ENCODE measurements around the gene ZNF423.

Gene ZNF423

GRCh38 chr16:49643429-49644144 lies 212.3 kb downstream of the ZNF423 start:
- Histone ChIP-seq H3K4me2 (ENCODE audit: low read length) (no peak overlapping the region), H3K27ac (no peak overlapping the region), H3K4me3 (ENCODE audit: low read depth, low read length) (no peak overlapping the region), H3K9ac (no peak overlapping the region), H3K9me3 (ENCODE audit: control insufficient read depth, low read length) (no peaks in the 10 kb centered on the region), H3K36me3 (ENCODE audit: control insufficient read depth, insufficient read depth, low read length) (no peaks in the 10 kb centered on the region), H3K79me2 (no peaks in the 10 kb centered on the region), H2AFZ (no peak overlapping the region), H3K27me3 (ENCODE audit: control insufficient read depth, insufficient read depth, low read length) (no peaks in the 10 kb centered on the region), H3K4me1 (peaks cover 5% of the 10 kb centered on the region)
- no peak for TF ChIP-seq CTCF (IDR thresholded peaks at IDR 0.05)

GRCh38 chr16:49641250-49641649 lies 214.7 kb downstream of the ZNF423 start:
- Histone ChIP-seq H3K9ac (no peak overlapping the region), H2AFZ (no peak overlapping the region), H3K9me3 (ENCODE audit: control insufficient read depth, low read length) (no peaks in the 10 kb centered on the region), H3K27me3 (ENCODE audit: control insufficient read depth, insufficient read depth, low read length) (no peaks in the 10 kb centered on the region), H3K4me2 (ENCODE audit: low read length) (no peak overlapping the region), H3K27ac (no peak overlapping the region), H3K36me3 (ENCODE audit: control insufficient read depth, insufficient read depth, low read length) (no peaks in the 10 kb centered on the region), H3K79me2 (no peaks in the 10 kb centered on the region), H3K4me3 (ENCODE audit: low read depth, low read length) (no peak overlapping the region), H3K4me1 (peaks cover 5% of the 10 kb centered on the region)
- TF ChIP-seq CTCF (IDR thresholded peaks at IDR 0.05), result no peak

GRCh38 chr16:49640581-49640980 lies 215.3 kb downstream of the ZNF423 start:
- Histone ChIP-seq H3K4me1 (peaks cover 5% of the 10 kb centered on the region), H3K27me3 (ENCODE audit: control insufficient read depth, insufficient read depth, low read length) (no peaks in the 10 kb centered on the region), H2AFZ (no peak overlapping the region), H3K27ac (no peak overlapping the region), H3K4me2 (ENCODE audit: low read length) (no peak overlapping the region), H3K9ac (no peak overlapping the region), H3K9me3 (ENCODE audit: control insufficient read depth, low read length) (no peaks in the 10 kb centered on the region), H3K79me2 (no peaks in the 10 kb centered on the region), H3K4me3 (ENCODE audit: low read depth, low read length) (no peak overlapping the region), H3K36me3 (ENCODE audit: control insufficient read depth, insufficient read depth, low read length) (no peaks in the 10 kb centered on the region)
- TF ChIP-seq CTCF (IDR thresholded peaks at IDR 0.05), result no peak

- no peaks in the 10 kb centered on the region for H3K36me3 ChIP-seq (ENCODE audit: control insufficient read depth, insufficient read depth, low read length)
- no peaks in the 10 kb centered on the region for H3K27me3 ChIP-seq (ENCODE audit: control insufficient read depth, insufficient read depth, low read length)
- H3K4me3 ChIP-seq (ENCODE audit: low read depth, low read length), result no peak overlapping the region
- peaks cover 5% of the 10 kb centered on the region for H3K4me1 ChIP-seq
- no peaks in the 10 kb centered on the region for H3K79me2 ChIP-seq
- H2AFZ ChIP-seq, result no peak overlapping the region
- no peak overlapping the region for H3K4me2 ChIP-seq (ENCODE audit: low read length)
- peak overlapping the region; percentile 29 for H3K27ac ChIP-seq
- H3K9me3 ChIP-seq (ENCODE audit: control insufficient read depth, low read length), result no peaks in the 10 kb centered on the region
- H3K9ac ChIP-seq, result no peak overlapping the region
- no peak for TF ChIP-seq CTCF (IDR thresholded peaks at IDR 0.05)
Measured at GRCh38 chr16:49639739-49640431, 216.0 kb downstream of the ZNF423 start.
